Large intestine (tissue), 3 donors: ENCODE data around the gene B3GAT2. TPM values are rescaled to one million over a fixed set of nuclear protein-coding genes. Genes with fewer than 3 reads are reported as not detected.

Experiments
- DNase-seq, 2 donors: peaks; one replicate each; pipeline versions ENCODE4 v3.0.0 to v3.0.0-alpha.2; 2013
- H3K27ac ChIP-seq: one replicate; pipeline ENCODE4 v1.5.1; 2013; ENCODE audit warnings: low read length
- H3K27me3 ChIP-seq: 2 replicates; pipeline ENCODE4 v1.6.1; 2013; ENCODE audit warnings: low read length; ENCODE audit not compliant: control insufficient read depth, insufficient read depth
- H3K36me3 ChIP-seq: 2 replicates; pipeline ENCODE4 v1.6.1; 2013; ENCODE audit warnings: low read length; ENCODE audit not compliant: control insufficient read depth, insufficient read depth
- H3K4me1 ChIP-seq: one replicate; pipeline ENCODE4 v1.6.1; 2013; ENCODE audit warnings: low read length; ENCODE audit not compliant: control insufficient read depth, insufficient read depth
- H3K4me3 ChIP-seq: one replicate; pipeline ENCODE4 v1.5.1; 2013; ENCODE audit warnings: low read length
- H3K9me3 ChIP-seq: one replicate; pipeline ENCODE4 v1.6.1; 2013; ENCODE audit warnings: mild to moderate bottlenecking, low read depth, low read length, moderate library complexity; ENCODE audit not compliant: control insufficient read depth
- WGBS: methylation state at CpG from one replicate; pipeline ENCODE4 v1.1.5; 2013; ENCODE audit warnings: low lambda C conversion rate; ENCODE audit not compliant: insufficient coverage; 5-methylcytosine and 5-hydroxymethylcytosine counted together
- polyA plus RNA-seq: library from polyadenylated mRNA; unstranded; fragments of 120-200 nt; gene quantifications from one replicate; pipeline ENCODE4 v1.2.1, GENCODE V29; 2013

B3GAT2 gene
- polyA plus RNA-seq, 1 donor, result 2.4 TPM

GRCh38 chr6:70821751-70822150, 135.1 kb downstream of the B3GAT2 start:
- no peak for DNase-seq
- WGBS, result 100% methylated on average over 1 of the region's 2 CpGs
- no peak overlapping the region for H3K27ac ChIP-seq

GRCh38 chr6:70820778-70821177, 136.1 kb downstream of the B3GAT2 start:
- Histone ChIP-seq H3K9me3 (no peaks in the 10 kb centered on the region), H3K36me3 (peaks cover 4% of the 10 kb centered on the region), H3K27ac (no peak overlapping the region), H3K27me3 (no peaks in the 10 kb centered on the region), H3K4me3 (no peak overlapping the region), H3K4me1 (no peaks in the 10 kb centered on the region)
- DNase-seq, result no peak
- WGBS, result 95% methylated on average over 2 of the region's 2 CpGs

More at GRCh38 chr6:70821751-70822150, 135.1 kb downstream of the B3GAT2 start:
- Histone ChIP-seq H3K9me3 (no peaks in the 10 kb centered on the region), H3K36me3 (peaks cover 4% of the 10 kb centered on the region), H3K4me3 (no peak overlapping the region), H3K27me3 (no peaks in the 10 kb centered on the region), H3K4me1 (no peaks in the 10 kb centered on the region)

GRCh38 chr6:70819646-70820045, 137.2 kb downstream of the B3GAT2 start:
- peaks cover 2% of the 10 kb centered on the region for H3K36me3 ChIP-seq
- WGBS, result 100% methylated on average over 2 of the region's 4 CpGs
- no peak overlapping the region for H3K27ac ChIP-seq
- no peak for DNase-seq
- H3K4me1 ChIP-seq, result no peaks in the 10 kb centered on the region
- H3K9me3 ChIP-seq, result no peaks in the 10 kb centered on the region
- H3K27me3 ChIP-seq, result no peaks in the 10 kb centered on the region
- H3K4me3 ChIP-seq, result no peak overlapping the region

- DNase-seq, result no peak
- Histone ChIP-seq H3K4me1 (no peaks in the 10 kb centered on the region), H3K9me3 (no peaks in the 10 kb centered on the region), H3K36me3 (no peaks in the 10 kb centered on the region), H3K27ac (no peak overlapping the region), H3K27me3 (no peaks in the 10 kb centered on the region), H3K4me3 (no peak overlapping the region)
- 100% methylated on average over 1 of the region's 3 CpGs for WGBS
Measured at GRCh38 chr6:70813885-70814284, 143.0 kb downstream of the B3GAT2 start.

- no peak overlapping the region for H3K4me3 ChIP-seq
- H3K27me3 ChIP-seq, result no peaks in the 10 kb centered on the region
- H3K9me3 ChIP-seq, result no peaks in the 10 kb centered on the region
- 93% methylated on average over 2 of the region's 6 CpGs for WGBS
- H3K27ac ChIP-seq, result no peak overlapping the region
- H3K36me3 ChIP-seq, result no peaks in the 10 kb centered on the region
- DNase-seq, result no peak
- no peaks in the 10 kb centered on the region for H3K4me1 ChIP-seq
Measured at GRCh38 chr6:70811788-70812187, 145.1 kb downstream of the B3GAT2 start.
